Measurements from ENCODE around the gene SMIM35.

Gene SMIM35

GRCh38 chr11:117997823-117998579 is 88.8 kb downstream of the SMIM35 start:
- no peak overlapping the region for H3K4me3 ChIP-seq (ENCODE audit: low read length)
- TF ChIP-seq CTCF (IDR thresholded peaks at IDR 0.05; ENCODE audit: insufficient read depth, low read depth, low read length, missing control alignments), result no peak
- no peak for DNase-seq (ENCODE audit: low read depth)

GRCh38 chr11:117997406-117997805 is 89.4 kb downstream of the SMIM35 start:
- no peak for DNase-seq (ENCODE audit: low read depth)
- TF ChIP-seq CTCF (IDR thresholded peaks at IDR 0.05; ENCODE audit: insufficient read depth, low read depth, low read length, missing control alignments), result no peak
- H3K4me3 ChIP-seq (ENCODE audit: low read length), result no peak overlapping the region

- no peak for DNase-seq (ENCODE audit: low read depth)
- no peak overlapping the region for H3K4me3 ChIP-seq (ENCODE audit: low read length)
- TF ChIP-seq CTCF (IDR thresholded peaks at IDR 0.05; ENCODE audit: insufficient read depth, low read depth, low read length, missing control alignments), result no peak
Measured at GRCh38 chr11:117996058-117996457, 90.7 kb downstream of the SMIM35 start.

GRCh38 chr11:117995472-117995871 is 91.3 kb downstream of the SMIM35 start:
- no peak for DNase-seq (ENCODE audit: low read depth)
- no peak for TF ChIP-seq CTCF (IDR thresholded peaks at IDR 0.05; ENCODE audit: insufficient read depth, low read depth, low read length, missing control alignments)
- H3K4me3 ChIP-seq (ENCODE audit: low read length), result no peak overlapping the region

- TF ChIP-seq CTCF (IDR thresholded peaks at IDR 0.05; ENCODE audit: insufficient read depth, low read depth, low read length, missing control alignments), result no peak
- no peak overlapping the region for H3K4me3 ChIP-seq (ENCODE audit: low read length)
- DNase-seq (ENCODE audit: low read depth), result no peak
Measured at GRCh38 chr11:117993988-117994745, 92.6 kb downstream of the SMIM35 start.

GRCh38 chr11:117992620-117993019 is 94.1 kb downstream of the SMIM35 start:
- TF ChIP-seq CTCF (IDR thresholded peaks at IDR 0.05; ENCODE audit: insufficient read depth, low read depth, low read length, missing control alignments), result no peak
- H3K4me3 ChIP-seq (ENCODE audit: low read length), result no peak overlapping the region
- DNase-seq (ENCODE audit: low read depth), result no peak

All from epithelial cell of esophagus (primary cell).